Keratinocyte (primary cell): ENCODE measurements around the gene AP2A1. TPM values are rescaled to one million over a fixed set of nuclear protein-coding genes. Genes with fewer than 3 reads are reported as not detected.
A peak's percentile ranks its signal among the peaks of the same experiment; 100 is the strongest.

Experiments used
- DNase-seq: peaks from one replicate; pipeline ENCODE4 v3.0.0-alpha.2; 2011; ENCODE audit warnings: low read depth, missing footprints, low spot score
- FAIRE-seq: peaks from 2 replicates; lab custom pipeline; 2011; peaks lifted over from hg19 to GRCh38; lab: Jason Lieb, UNC
- H2AFZ ChIP-seq: 2 replicates; pipeline ENCODE4 v1.6.0; 2012; ENCODE audit warnings: low read length, control low read depth, inconsistent platforms; ENCODE audit not compliant: control insufficient read depth
- H3K27ac ChIP-seq: 2 replicates; pipeline ENCODE4 v1.5.1; 2011; ENCODE audit warnings: low read length; ENCODE audit not compliant: control insufficient read depth, insufficient read depth
- H3K27me3 ChIP-seq: 3 replicates; pipeline ENCODE4 v1.6.0; 2011; ENCODE audit warnings: low read length; ENCODE audit not compliant: control insufficient read depth, insufficient read depth; ENCODE audit errors: extremely low read depth
- H3K36me3 ChIP-seq, 2 experiments: 2 replicates in 1 of 2; 3 replicates in 1 of 2; pipeline ENCODE4 v1.5.1; 2011; ENCODE audit warnings: low read length in 2 of 2, mild to moderate bottlenecking in 1 of 2; ENCODE audit not compliant: control insufficient read depth in 2 of 2, insufficient read depth in 2 of 2; ENCODE audit errors: extremely low read depth in 1 of 2
- H3K4me1 ChIP-seq: 3 replicates; pipeline ENCODE4 v1.5.1; 2011; ENCODE audit warnings: low read length; ENCODE audit not compliant: control insufficient read depth, insufficient read depth; ENCODE audit errors: extremely low read depth
- H3K4me2 ChIP-seq: 3 replicates; pipeline ENCODE4 v1.6.0; 2011; ENCODE audit warnings: low read depth, low read length; ENCODE audit not compliant: control insufficient read depth, insufficient read depth; ENCODE audit errors: extremely low read depth
- H3K4me3 ChIP-seq, 3 experiments: fragments of 200-600 bp in 1 of 3; sonication (generic) in 1 of 3; 2 replicates in 2 of 3; 3 replicates in 1 of 3; pipeline ENCODE4 v1.5.1; 2011 to 2016; ENCODE audit warnings: low read length in 3 of 3, mild to moderate bottlenecking in 3 of 3, control low read depth in 2 of 3, inconsistent platforms in 1 of 3, low read depth in 1 of 3, mixed read lengths in 1 of 3, mixed run types in 1 of 3, moderate library complexity in 1 of 3; ENCODE audit not compliant: control insufficient read depth in 2 of 3, insufficient read depth in 2 of 3; ENCODE audit errors: extremely low read depth in 1 of 3
- H3K79me2 ChIP-seq: 2 replicates; pipeline ENCODE4 v1.6.0; 2012; ENCODE audit warnings: low read length; ENCODE audit not compliant: control insufficient read depth, insufficient read depth
- H3K9ac ChIP-seq: 3 replicates; pipeline ENCODE4 v1.6.0; 2011; ENCODE audit warnings: low read length; ENCODE audit not compliant: control insufficient read depth, insufficient read depth; ENCODE audit errors: extremely low read depth
- H3K9me1 ChIP-seq: 3 replicates; pipeline ENCODE4 v1.6.0; 2011; ENCODE audit warnings: low read length; ENCODE audit not compliant: control insufficient read depth, insufficient read depth; ENCODE audit errors: extremely low read depth
- H3K9me3 ChIP-seq: 2 replicates; pipeline ENCODE4 v1.5.1; 2012; ENCODE audit warnings: low read depth, low read length; ENCODE audit not compliant: control insufficient read depth
- H4K20me1 ChIP-seq: 3 replicates; pipeline ENCODE4 v1.6.0; 2011; ENCODE audit warnings: low read length; ENCODE audit not compliant: control insufficient read depth, insufficient read depth; ENCODE audit errors: extremely low read depth
- EZH2 ChIP-seq: IDR thresholded peaks from one replicate; pipeline ENCODE4 v1.6.1; 2012; ENCODE audit warnings: inconsistent platforms, mild to moderate bottlenecking, low read length, moderate library complexity
- dilution Hi-C: fragments of 300-500 bp; cut with MboI; formaldehyde crosslinking; loops from one replicate; pipeline ENCODE4 v1.7.0; 2020; ENCODE audit warnings: low sequenced_read_pairs; ENCODE audit not compliant: extremely low pct_ligation_motif_present
- polyA plus RNA-seq, 5 experiments: library from polyadenylated mRNA; depleted of rRNA in 3 of 5; stranded (reverse) in 3 of 5; stranded (forward) in 1 of 5; unstranded in 1 of 5; fragments of >200 nt; gene quantifications; 1 replicate in 1 of 5; 2 replicates in 3 of 5; 3 replicates in 1 of 5; pipeline versions ENCODE4 v1.2.1 to v1.2.3, GENCODE V29; 2011 to 2012; ENCODE audit warnings: missing spikeins in 2 of 5, low read depth in 1 of 5, low replicate concordance in 1 of 5
- TF ChIP-seq, protein P1 (sequence below), 3 experiments: IDR thresholded peaks in 1 of 3; conservative IDR thresholded peaks in 1 of 3; optimal IDR thresholded peaks in 1 of 3; 2 replicates in 2 of 3; 3 replicates in 1 of 3; pipeline versions ENCODE3 to v1.5.1; 2011; ENCODE audit warnings: low read length in 3 of 3, mild to moderate bottlenecking in 3 of 3, moderate library complexity in 2 of 3, control low read depth in 1 of 3, inconsistent platforms in 1 of 3; ENCODE audit not compliant: insufficient read depth in 2 of 3; ENCODE audit errors: extremely low read depth in 1 of 3

The AP2A1 gene
- polyA plus RNA-seq, 1 donor (not counting 4 experiments of a cell fraction or from before 2014, with no cell fraction given): 36.7 TPM

DNA sequence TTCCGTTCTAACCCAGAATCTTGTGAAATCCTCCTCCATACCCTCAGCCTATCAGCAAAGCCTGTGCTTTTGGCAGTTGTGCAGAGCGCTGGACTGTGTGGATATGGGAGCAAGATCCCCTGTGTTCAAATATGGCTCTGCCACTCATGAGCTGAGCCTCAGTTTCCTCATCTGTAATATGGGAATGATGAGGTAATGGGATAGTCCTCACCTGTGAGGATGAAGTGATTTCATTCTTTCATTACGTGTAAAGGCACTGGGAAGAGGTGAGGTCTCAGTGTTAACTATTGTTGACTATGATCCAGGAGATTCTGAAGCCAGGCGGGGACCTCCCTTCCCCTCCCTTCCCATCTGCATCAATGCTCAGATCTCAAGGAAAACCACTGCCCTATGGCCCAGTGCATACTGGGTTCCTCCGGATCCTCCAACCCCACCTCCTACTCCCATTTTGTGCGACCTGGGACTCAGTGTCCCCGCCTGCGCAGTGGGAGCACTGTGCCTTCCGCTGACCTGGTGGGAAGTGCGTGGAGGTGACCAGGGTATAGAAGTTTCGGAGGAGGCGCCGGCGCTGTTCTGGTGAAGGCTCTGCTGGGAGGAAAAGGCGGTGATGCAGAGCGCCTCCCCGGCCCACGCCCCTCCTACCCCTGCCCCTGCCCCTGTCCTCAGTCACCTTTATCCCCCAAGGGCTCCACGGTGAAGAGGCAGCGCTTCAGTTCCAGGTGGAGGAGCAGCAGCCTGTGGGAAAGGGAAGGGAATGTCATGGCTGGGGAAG is 41.3 kb downstream of the AP2A1 start:
- dilution Hi-C loops: no loop called here
- TF ChIP-seq, protein P1, sequence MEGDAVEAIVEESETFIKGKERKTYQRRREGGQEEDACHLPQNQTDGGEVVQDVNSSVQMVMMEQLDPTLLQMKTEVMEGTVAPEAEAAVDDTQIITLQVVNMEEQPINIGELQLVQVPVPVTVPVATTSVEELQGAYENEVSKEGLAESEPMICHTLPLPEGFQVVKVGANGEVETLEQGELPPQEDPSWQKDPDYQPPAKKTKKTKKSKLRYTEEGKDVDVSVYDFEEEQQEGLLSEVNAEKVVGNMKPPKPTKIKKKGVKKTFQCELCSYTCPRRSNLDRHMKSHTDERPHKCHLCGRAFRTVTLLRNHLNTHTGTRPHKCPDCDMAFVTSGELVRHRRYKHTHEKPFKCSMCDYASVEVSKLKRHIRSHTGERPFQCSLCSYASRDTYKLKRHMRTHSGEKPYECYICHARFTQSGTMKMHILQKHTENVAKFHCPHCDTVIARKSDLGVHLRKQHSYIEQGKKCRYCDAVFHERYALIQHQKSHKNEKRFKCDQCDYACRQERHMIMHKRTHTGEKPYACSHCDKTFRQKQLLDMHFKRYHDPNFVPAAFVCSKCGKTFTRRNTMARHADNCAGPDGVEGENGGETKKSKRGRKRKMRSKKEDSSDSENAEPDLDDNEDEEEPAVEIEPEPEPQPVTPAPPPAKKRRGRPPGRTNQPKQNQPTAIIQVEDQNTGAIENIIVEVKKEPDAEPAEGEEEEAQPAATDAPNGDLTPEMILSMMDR (optimal IDR thresholded peaks at IDR 0.05 in 1 of 3, IDR thresholded peaks at IDR 0.05 in 1 of 3, conservative IDR thresholded peaks at IDR 0.05 in 1 of 3; ENCODE audit: extremely low read depth in 1 of 3, insufficient read depth in 2 of 3, low read length in 3 of 3): no peak
- TF ChIP-seq EZH2: no peak
- Histone ChIP-seq H3K4me3 (no peak overlapping the region), H4K20me1 (no peaks in the 10 kb centered on the region), H3K4me2 (peak overlapping the region; percentile 91), H3K27me3 (no peaks in the 10 kb centered on the region), H3K9me3 (no peaks in the 10 kb centered on the region), H3K9me1 (no peaks in the 10 kb centered on the region), H3K4me1 (peaks cover 14% of the 10 kb centered on the region), H3K36me3 (peaks cover 8 to 11% of the 10 kb centered on the region in 2 experiments), H3K9ac (no peak overlapping the region), H3K27ac (no peak overlapping the region), H2AFZ (no peak overlapping the region), H3K79me2 (no peaks in the 10 kb centered on the region)
- DNase-seq (no peak), FAIRE-seq (no peak)

DNA sequence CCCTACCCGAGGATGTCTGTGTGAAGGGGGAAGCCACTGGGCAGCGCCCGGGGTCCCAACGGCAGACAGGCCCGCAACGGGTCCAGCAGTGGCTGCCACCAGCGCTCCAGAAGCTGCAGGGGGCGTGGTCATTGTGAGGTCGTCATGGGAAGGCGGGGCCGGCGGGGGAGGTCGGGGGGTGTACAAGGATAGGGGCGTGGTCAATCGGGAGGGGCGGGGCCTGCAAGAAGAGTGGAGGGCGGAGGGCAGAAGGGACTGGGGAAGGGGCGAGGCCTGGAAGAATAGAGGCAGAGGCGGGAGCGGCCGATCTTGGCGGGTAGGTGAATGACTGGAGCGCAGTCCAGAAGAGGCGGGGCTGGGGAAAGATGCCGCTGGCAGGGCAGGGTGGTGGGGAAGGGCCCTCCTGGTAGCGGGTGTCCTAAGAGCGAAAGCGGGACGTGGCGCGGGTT is 41.9 kb downstream of the AP2A1 start:
- H3K9me1 ChIP-seq: no peaks in the 10 kb centered on the region
- peak overlapping the region; percentile 60 for H3K9ac ChIP-seq
- peak overlapping the region; percentile 37 to 80 (median 69) for H3K4me3 ChIP-seq
- no peaks in the 10 kb centered on the region for H4K20me1 ChIP-seq
- no peaks in the 10 kb centered on the region for H3K9me3 ChIP-seq
- dilution Hi-C loops: no loop called here
- no peaks in the 10 kb centered on the region for H3K27me3 ChIP-seq
- peak overlapping the region; percentile 91 for H3K4me2 ChIP-seq
- H3K79me2 ChIP-seq: no peaks in the 10 kb centered on the region
- H2AFZ ChIP-seq: peak overlapping the region; percentile 80
- H3K36me3 ChIP-seq: peaks cover 5% of the 10 kb centered on the region in 2 experiments
- no peak for DNase-seq
- no peak overlapping the region for H3K27ac ChIP-seq
- H3K4me1 ChIP-seq: peaks cover 16% of the 10 kb centered on the region
- no peak for FAIRE-seq
- TF ChIP-seq EZH2: no peak
- TF ChIP-seq, protein P1 (optimal IDR thresholded peaks at IDR 0.05 in 1 of 3, IDR thresholded peaks at IDR 0.05 in 1 of 3, conservative IDR thresholded peaks at IDR 0.05 in 1 of 3; ENCODE audit: extremely low read depth in 1 of 3, insufficient read depth in 2 of 3, low read length in 3 of 3): no peak
